ENCODE data around the gene TBXAS1.

Gene TBXAS1

DNA sequence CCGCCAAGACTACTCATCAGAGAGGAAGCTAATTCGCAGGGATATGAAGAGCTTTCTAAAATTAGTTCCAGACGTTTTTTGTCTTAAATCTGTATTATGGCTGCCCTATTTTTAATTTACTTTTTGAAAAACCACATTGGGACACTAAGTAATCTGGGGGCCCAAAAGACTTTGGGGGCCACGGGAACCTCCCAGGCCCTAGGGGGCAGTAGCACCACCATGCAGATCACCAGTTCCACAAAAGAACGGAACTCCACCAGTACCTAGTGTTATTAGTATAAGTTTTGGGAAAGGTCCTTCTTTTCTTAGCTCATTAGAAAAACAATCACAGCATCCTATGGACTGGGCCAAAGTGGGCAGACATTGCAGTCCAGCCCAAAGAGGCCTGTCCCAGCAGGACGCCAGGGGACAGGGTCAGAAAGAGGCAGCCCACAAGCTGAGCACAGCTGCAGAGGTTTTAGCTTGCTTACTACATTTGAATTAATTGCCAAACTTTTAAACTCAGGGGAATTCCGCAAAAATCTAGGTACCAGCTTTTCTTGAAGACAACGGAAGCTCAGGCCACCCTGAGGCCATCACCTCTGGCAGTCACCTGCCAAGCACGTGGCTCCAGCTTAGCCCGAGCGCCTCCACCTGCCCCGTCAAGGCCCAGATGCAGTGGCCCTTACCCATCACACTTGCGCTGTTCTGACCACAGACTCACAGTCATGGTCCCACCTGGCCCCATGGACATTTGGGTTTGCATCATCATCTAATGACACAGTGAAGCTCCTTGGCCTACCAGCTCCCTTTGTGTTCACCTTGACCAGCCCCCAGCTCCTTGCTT is 158.8 kb downstream of the TBXAS1 start:
- DNase-seq, result no peak

DNA sequence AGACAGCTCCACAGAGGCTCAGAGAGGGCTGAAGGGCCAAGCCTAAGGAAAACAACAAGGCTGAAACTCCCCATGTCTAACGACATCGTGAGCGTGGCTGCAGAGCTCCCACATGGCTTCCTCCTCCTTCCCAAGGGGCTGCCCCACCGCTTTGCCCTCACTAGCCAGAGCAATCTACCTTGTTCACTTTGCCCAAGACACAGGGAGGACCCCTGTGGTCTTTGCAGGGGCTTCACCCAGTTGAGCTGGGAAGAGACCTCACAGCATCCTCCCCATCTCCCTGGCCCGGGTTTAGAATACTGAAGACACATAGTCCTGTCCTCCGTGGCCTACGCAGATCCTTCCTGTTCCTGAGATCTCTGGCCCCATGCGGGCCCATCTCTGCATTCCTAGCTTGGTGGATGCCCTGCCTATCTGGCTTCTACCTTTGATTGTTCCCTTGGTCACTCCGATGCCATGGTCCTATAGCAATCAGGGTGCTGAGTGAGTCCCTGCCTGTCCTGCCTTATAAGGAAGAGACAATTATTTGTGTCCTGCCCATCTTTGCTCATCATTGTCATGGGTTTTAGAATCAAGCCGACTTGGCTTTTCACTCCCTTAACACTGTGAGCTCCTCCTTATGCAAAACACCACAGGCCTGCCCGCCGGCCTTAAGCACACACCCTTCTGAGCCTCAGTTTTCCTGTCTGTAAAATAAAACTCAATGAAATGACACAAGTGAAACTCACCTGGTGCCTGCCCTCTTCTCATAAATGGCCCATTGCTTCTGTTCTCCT is 160.5 kb downstream of the TBXAS1 start:
- no peak for DNase-seq

DNA sequence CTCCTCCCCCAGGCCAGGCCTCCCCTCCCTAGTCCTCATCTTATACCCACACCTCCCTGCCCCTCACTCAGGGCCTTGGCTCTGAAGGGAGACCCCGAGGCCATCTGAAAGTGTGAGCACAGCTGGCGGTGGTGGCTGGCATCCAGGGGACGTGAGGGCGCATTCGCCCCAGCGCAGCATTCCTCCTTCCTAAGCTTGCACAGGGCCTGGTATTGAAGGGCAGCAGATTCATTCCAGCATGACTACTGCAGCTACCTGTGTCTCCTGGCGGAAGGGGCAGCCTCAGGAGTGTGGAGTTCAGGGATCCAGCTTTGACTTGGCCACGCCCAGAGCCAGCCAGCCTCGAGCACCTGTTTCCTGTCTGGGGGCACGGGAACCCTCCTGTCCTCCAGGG is 161.1 kb downstream of the TBXAS1 start:
- no peak for DNase-seq

DNA sequence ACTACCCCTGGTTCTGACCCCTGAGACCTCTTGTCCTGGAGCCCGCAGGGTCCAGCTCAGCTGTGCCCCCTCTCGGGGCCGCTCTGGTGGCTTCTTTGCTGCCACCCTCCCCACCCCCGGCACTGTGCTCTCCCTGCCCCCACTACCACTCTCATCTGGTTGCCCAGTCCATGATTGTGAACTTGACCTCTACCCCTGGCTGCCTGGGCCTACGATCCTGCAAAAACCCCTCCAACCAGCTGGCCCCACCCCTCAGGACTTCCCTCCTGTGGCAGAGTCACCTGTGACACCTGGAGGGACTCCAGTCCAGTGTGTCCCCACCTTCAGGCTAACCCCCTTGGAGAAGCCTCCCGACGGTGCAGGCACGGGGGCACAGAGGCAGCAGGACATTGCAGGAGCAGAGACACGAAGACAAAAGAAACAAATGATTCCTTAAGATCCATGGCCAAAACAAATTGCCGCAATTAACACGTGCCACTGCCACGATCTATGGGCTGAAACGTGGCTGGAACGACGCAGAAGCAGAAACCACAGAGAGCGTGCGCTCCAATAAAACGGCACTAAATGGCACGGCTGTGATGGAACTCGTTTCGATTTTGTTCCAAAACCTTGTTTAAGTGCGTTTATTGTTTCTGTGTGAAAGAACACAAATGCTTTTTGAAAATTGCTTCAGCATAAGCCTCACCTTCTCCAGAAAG is 161.7 kb downstream of the TBXAS1 start:
- DNase-seq, result no peak

DNA sequence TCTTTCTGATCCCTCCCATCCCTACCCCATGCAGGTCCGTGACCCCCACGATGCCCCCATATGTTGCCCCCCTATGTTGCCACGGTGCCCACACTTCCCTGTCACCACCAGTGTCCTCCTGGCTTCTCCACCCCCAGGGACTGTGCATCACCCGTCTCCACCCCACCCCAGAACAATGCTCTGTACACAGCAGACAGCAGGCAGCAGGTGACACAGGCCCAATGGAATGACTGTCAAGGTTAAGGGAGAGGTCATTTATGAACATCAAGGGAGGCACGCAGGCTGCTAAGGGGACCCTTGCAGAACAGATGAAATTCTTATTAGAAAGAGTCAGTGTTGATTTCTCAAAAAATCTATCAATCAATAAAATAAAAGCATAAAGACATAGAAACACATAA is 162.2 kb downstream of the TBXAS1 start:
- DNase-seq, result no peak

DNA sequence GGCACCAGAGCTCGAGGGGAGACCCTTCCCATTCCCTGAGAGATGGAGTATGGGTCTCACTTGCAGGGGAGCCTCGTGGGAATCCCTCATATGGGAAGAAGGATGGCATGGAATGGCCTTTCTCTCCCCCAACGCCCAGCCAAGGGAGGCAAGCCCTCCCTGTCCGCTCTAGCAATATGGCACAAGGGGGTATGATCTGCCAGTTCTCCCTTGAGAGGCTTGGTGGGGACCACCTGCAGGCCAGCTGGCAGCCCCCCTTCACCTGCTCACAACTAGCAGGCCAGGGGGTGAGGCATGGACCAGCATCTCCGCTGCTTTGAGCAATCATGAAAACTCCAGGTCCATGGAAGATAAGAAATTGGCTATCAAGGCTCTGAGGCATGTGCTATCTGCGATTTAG is 162.8 kb downstream of the TBXAS1 start:
- no peak for DNase-seq

DNA sequence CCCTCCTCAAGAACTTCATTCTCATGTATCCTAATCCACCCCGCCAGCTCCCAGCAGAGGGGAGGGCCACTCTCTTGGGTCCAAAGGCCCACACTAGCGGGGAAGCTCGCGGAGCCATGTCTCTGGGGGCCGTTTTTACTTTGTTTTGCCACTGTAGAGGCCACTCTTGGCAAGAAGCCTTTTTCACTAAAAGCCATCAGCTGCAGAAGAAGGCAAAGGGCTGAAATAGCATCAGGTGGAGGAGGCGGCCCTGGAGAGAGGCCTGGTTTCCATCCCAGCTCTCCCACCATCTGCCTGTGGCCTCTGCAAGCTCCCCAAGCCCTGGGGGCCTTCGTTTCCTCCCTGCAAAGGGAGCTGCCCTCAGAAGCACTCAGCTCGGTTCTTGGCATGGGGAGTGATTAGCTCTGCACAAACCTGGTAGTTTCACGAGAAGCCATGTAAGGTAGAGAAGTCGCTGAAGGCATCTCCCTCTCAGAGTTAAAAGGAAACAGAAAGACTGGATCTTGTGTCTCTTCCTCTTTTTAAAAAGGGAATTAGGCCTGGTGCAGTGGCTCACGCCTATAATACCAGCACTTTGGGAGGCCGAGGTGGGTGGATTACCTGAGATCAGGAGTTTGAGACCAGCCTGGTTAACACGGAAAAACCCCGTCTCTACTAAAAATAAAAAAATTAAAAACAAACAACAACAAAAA is 163.4 kb downstream of the TBXAS1 start:
- no peak for DNase-seq

DNA sequence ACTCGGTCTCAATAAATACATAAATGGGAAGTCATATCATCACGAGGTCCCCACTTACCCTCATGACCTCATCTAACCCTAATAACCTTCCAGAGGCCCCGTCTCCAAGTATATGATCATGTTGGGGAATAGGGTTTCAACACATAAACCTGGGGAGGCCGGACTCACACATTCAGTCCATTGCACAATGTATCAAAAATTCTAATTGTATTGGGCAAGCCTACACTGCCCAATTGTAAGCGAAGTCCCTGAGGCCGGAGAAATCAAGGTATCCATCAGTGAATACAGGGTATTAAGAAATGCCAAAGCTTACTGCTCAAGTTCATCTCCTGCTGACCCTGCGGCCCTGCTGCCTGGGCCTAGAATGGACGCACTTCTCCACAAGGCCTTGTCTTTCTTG is 164.1 kb downstream of the TBXAS1 start:
- no peak for DNase-seq

DNA sequence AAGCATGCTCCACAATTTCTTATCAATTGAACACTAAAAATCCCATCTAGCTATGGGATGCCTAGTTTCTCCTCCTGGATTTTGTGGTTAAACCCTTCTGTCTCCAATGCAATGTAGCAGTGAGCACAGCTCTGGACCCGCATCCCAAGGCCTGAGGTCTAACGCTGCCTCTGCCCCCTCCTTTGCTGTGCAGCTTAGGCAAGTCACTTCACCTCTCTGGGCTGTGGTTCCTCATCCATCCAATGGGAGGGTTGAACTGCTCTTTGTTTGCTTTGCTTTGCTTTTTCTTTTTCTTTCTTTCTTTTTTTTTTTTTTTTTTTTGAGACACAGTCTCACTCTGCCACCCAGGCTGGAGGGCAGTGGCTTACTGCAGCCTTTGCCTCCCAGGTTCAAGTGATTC is 164.5 kb downstream of the TBXAS1 start:
- no peak for DNase-seq

DNA sequence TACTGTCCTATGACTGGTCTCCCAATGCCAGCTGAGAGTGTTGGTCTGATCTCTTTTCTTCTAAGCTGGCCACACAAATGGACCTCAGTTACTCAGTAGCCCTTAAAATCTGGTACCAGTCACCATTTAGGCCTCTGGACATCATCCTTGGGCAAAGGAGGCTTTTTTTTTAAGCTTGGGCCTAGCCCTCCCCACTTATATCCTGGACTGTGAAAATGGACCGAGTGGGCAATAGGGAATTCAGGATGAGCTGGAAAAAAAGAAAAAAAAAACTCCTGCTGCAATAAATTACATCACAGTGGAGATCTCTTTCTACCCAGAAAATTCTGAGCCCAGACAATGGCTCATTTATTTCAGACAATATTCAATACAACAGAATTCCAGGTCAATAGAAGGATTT is 165.3 kb downstream of the TBXAS1 start:
- no peak for DNase-seq

DNA sequence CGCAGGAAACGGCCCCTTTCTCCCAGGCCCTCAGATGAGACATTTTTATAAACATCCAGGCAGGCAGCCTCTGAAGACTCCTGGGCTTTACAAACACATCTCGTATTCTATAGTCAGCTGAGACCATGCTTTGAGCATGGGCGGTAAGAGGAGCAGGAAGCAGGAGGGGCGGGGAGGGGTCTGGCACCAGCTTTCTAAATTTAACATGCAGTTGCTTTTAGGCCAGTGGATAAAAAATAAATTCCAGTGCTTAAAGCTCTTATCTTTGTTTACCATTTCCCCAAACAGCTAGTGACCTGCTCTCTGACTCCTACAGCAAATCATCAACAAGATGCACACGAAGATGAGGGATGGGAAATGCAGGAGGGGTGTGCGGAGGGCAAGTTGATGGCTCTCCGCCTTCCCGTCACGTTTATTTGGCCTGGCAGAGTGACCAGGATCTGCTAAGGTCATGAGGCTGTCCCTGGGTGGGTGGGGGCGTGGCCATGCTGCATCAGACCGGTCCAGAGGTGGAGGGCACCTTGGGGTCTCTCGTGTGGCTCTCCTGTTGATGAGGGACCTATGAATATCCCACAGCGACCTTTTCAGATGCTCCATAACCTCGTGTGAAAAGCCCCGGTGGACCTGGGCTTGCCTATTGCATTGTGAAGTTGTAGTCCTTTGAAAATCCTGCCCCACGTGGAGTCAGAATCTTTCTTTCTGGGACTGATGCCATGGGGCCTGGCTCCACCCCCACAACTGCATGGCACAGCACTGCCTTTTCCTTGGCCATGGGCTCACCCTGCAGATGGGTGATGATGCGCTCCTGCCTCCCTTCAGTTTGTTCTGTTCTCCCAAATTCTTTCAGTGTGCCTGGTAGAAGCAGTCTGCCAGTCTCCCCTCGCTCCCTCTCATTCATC is 166.2 kb downstream of the TBXAS1 start:
- no peak for DNase-seq

DNA sequence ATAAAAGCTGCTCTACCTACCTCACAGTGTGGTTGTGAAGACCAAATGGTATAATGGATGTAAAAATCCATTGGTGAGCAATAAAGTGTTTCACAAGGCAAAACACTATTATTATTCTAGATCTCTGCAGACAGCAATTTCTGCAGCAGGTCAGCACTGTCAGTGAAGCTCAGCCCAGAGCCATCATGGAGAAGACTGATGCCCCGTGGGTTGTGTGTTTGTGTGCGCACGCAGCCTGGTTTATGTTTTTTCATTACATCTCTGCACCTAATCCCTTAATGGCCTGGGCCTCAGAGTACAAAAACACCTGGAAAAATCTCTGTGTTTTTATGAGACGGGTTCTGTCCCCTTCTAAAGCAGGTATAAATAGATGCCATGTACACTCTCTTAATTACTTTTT is 169.5 kb downstream of the TBXAS1 start:
- no peak for DNase-seq

DNA sequence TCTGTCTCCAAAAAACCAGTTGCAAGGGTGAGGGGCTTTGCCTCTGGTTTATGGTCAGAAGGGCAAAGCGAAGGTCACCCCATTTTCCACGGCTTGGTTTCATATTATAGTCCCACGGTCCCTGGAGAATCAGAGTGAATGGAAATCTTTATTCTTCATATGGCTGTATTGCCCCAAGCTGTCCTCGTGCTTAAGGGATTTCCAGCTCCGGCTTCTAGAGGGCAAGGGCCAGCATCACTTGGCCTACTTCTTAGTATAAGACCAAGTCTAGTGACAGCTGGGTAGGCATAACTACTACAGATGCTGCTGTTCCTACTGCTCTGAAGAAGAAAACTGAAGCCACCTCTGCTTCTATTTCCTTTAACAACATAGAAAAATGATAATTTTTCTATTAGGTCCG is 170.5 kb downstream of the TBXAS1 start:
- no peak for DNase-seq

DNA sequence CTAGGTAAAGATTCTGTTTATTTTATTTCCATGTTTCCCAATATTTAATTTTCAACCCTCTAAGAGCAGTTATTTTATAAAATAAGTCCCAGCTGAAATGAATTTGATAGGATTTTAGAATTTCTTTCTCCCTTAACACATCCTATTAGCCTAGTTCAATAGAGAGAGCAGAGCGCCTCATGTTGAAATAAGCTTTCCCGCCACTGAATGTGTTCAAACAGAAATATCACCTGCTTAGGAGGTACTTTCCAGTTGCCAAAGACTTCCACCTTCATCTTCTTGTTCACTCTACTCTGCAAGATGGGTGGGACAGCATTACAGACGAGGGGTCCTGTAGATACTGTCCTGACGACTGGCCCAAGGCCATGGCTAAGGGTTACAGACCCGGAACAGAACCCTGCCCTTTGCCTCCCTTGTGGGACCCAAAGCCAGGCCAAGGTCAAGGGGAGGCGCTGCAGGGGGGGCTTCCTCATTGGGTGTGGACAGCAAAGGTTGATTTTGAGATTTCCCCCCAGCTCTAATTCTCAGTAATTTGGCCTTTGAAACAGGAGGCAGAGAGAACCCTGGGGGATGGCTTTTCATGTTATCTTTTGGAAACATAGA is 171.7 kb downstream of the TBXAS1 start:
- no peak for DNase-seq

DNA sequence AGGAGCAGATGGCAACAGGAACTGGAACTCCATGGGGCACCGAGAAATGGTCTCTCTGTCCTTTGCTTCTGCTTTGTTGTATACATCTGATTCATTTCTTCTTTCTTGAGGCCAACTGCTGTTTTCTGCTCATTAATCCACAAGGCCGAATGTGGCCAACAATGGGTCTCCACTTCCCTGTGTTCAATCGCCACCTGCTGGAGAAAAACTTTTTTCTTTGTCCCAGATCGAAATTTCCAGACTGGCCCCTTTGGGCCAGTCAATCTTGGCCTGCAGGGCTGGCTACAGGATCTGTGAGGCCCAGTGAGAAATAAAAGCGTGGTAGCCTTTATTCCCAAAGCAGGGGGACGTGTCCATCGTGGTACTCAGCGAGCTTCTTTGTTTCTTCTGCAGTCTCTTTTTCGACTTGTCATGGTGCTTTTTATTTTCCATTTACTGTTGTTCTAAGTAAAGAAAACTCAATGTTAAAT is 174.9 kb downstream of the TBXAS1 start:
- peak; percentile 14 for DNase-seq

DNA sequence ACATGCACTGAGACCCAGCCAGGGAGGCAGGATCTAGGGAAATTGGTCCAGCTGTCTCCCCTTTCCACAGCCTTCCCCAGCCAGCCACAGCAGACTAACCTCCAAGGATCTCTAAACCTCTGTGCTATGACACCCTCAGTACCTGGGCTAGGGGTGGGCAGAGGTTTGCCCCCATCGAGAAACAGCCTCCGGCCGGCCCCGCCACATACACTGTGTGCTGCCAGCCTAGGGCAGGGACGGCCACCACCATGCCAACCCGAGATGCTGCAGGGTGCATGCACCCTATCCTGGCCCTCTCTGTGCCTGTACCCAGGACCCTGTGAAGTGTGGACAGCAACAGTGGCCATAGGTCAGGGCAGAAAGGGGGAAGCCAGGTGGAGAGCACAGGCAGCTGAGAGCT is 175.6 kb downstream of the TBXAS1 start:
- DNase-seq, result no peak

DNA sequence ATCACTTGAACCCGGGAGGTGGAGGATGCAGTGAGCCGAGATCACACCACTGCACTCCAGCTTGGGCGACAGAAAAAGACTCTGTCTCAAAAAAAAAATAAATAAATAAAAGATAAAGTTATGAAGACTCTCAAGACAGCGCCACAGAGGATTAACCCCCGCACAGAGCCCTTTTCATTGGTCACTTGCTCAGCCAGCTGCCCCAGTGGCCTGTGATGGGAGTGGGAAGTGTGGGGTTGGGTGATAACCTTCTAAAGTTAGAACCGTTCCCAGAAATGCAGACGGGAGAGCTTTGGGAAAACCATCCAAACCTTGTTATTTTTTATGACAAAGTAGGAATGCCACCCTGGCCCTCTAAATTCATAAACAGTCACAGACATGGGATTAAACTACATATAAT is 176.3 kb downstream of the TBXAS1 start:
- no peak for DNase-seq

DNA sequence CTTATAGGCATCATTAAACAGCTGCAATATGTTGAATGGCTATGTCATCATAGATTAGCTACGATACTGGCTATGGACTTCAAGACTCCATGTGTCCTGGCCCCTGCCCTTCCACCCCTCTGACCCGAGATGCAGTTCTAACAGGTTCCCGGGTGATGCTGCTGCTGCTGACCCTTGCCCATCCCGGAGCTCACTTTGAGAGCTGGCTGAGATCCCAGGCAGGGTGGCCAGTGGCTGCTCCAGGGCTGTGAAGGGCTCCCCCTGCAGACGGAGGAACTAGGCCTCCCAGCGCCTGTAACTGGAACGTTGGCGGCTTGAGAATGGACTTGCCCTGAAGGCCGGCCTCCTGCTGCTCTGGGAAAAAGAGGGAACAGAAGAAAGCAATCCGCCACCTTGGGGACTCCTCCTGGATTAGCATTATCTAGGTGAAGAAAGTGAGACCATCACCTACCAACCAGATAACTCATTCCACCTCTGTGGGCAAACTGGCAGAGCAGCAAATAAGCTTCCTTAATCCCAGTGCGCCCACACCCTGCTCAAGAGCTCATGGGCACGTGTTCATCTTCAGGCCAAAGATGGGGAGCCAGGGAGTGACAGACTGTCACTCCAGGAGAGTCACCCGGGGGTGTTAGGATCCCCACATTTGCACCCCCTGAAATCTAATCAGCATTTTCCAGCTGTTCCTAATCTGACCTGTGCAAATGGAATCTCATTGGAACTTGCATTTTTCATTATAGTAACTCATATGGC is 176.9 kb downstream of the TBXAS1 start:
- DNase-seq, result no peak

DNA sequence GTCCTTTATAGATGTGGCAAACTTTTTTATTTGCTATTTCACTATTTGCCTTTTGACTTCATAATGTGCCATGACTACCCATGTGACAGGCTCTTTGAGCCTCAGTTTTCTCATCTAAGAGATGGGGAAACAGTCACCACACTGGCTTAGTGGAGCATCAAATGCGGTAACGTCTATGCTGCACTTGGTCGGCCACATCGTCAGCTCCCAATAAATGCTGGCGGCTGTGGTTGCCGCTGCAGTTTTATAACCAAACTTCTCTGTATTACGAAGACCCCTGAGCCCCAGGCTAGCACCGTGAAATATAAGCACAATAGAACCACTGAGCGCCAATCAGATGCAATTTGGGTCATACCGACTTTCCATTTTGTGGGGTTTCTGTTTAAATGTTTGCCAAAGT is 177.5 kb downstream of the TBXAS1 start:
- no peak for DNase-seq

DNA sequence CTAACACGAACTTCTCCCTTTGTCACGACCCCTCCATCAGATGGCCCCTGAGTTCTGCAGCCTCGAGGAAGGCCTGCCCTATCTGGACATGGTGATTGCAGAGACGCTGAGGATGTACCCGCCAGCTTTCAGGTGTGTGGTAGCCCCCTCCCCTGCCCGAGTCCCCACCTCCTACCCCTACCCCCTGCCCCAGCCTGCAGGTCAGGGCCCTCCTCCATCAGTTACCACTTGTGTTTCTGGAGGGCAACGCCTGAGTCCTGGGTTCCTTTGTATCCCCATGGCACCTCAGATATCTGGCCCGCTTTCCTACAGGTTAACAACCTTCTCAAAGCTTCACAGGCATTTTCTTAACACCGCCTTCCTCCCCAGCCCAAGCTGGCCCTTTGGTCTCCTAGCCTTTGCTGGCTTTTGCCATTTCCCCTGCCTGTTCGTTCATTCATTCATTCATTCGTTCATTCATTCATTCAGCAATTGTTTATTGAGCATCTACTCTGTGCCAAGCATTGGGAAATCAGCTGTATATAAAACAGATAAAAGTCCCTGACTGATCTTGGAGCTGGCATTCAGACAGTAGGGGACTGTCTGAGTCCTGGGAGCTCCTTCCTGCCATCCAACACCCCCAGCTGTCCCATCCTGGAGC is 178.1 kb downstream of the TBXAS1 start:
- no peak for DNase-seq
